Measurements from ENCODE around the gene CTIF.

Gene CTIF

DNA sequence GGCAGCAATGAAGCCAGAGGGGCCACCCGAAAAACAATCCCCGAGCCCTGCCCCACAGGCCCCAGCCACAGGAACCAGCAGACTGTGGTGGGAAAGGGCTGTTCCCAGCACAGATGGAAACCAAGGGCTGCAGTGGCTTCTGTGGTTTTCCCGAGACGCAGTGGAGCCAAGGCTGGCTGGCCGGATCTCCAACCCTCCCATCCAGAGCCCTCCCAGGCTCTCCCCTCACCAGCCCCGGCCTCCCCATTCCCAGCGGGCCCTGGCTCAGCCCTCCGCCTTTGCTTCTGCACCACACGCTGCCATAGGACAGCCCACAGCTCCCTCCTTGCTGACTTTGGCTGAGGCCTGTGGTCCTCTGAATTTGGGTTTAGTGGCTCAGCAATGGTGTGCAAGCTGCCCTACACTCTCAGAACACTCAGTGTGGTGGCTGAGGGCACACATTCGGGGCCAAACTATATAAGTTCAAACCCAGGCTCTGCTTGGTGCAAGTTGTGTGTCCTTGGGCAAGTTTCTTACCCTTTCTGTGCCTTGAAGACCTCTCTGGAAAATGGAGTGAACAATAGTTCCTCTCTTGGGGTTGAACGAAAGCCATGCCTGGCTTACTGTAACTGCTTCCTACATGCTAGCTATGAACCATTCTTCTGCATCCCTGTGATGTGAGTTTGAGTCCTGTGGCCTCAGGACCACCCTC is 211.8 kb downstream of the CTIF start:
- Histone ChIP-seq H3K4me3 (ENCODE audit: low read length) (no peak overlapping the region), H3K27me3 (replicated peaks; ENCODE audit: insufficient read depth, low read length) (no peaks in the 10 kb centered on the region), H3K9ac (ENCODE audit: low read length) (no peak overlapping the region), H3K9me3 (replicated peaks; ENCODE audit: insufficient read depth, low read length) (no peaks in the 10 kb centered on the region), H3K4me2 (ENCODE audit: low read depth, low read length) (no peak overlapping the region), H3K9me2 (replicated peaks; ENCODE audit: insufficient read depth, low read length) (no peaks in the 10 kb centered on the region), H3K27ac (ENCODE audit: low read length) (no peak overlapping the region), H3K36me3 (replicated peaks; ENCODE audit: insufficient read depth, low read length) (no peaks in the 10 kb centered on the region), H3K79me2 (ENCODE audit: low read length) (no peaks in the 10 kb centered on the region), H3K4me1 (ENCODE audit: low read length) (no peaks in the 10 kb centered on the region), H2AFZ (ENCODE audit: low read length) (no peak overlapping the region), H4K20me1 (ENCODE audit: insufficient read depth, low read length) (no peaks in the 10 kb centered on the region), H3F3A (ENCODE audit: insufficient read depth, low read length) (no peaks in the 10 kb centered on the region)
- DNase-seq = no peak
- TF ChIP-seq EZH2 (optimal IDR thresholded peaks at IDR 0.05; ENCODE audit: low read depth, low read length) (no peak), CTCF (IDR thresholded peaks at IDR 0.05; ENCODE audit: low read length) (no peak), EZH2phosphoT487 (IDR thresholded peaks at IDR 0.05; ENCODE audit: low read length) (no peak)

DNA sequence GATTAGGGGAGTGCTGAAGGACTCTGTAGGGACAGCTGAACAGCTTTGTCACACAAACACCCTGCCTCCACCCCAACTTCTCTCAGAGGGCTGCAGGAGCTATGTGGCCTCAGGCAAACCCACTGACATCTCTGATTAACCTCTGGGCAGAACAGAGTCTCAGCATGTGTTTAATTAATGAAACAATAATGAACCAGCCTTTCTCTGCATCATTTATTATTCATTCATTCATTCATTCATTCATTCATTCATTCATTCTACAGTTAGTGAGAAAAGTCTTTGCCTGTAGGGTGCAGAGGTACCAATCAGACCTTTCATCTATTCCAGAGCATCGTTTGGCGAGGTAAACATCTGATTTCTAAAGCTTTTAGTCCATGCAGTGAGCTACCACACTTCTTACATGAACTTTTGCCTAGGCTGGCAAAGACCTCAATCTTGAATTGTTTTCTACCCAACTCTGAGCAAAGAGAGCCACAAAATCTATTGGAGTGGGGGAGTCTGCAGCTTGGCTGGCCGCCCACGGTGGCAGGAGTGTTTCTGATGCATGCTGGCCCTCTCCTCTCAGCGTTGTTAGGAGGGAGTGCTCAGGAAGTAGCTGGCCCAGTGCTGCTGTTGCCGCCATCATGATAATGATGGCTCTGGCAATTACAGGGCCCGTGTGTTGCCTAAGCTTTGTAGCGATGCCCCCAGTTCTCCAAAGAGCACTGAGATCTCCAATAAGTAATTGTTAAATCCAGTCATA is 213.1 kb downstream of the CTIF start:
- Histone ChIP-seq H3K4me3 (ENCODE audit: low read length) (no peak overlapping the region), H3K36me3 (replicated peaks; ENCODE audit: insufficient read depth, low read length) (no peaks in the 10 kb centered on the region), H3K79me2 (ENCODE audit: low read length) (no peaks in the 10 kb centered on the region), H3K4me1 (ENCODE audit: low read length) (no peaks in the 10 kb centered on the region), H3K9me2 (replicated peaks; ENCODE audit: insufficient read depth, low read length) (no peaks in the 10 kb centered on the region), H3K4me2 (ENCODE audit: low read depth, low read length) (no peak overlapping the region), H3F3A (ENCODE audit: insufficient read depth, low read length) (no peaks in the 10 kb centered on the region), H3K9me3 (replicated peaks; ENCODE audit: insufficient read depth, low read length) (no peaks in the 10 kb centered on the region), H3K9ac (ENCODE audit: low read length) (no peak overlapping the region), H3K27me3 (replicated peaks; ENCODE audit: insufficient read depth, low read length) (no peaks in the 10 kb centered on the region), H2AFZ (ENCODE audit: low read length) (no peak overlapping the region), H4K20me1 (ENCODE audit: insufficient read depth, low read length) (no peaks in the 10 kb centered on the region), H3K27ac (ENCODE audit: low read length) (no peak overlapping the region)
- no peak for DNase-seq
- TF ChIP-seq EZH2phosphoT487 (IDR thresholded peaks at IDR 0.05; ENCODE audit: low read length) = no peak
- no peak for TF ChIP-seq EZH2 (optimal IDR thresholded peaks at IDR 0.05; ENCODE audit: low read depth, low read length)
- no peak for TF ChIP-seq CTCF (IDR thresholded peaks at IDR 0.05; ENCODE audit: low read length)

DNA sequence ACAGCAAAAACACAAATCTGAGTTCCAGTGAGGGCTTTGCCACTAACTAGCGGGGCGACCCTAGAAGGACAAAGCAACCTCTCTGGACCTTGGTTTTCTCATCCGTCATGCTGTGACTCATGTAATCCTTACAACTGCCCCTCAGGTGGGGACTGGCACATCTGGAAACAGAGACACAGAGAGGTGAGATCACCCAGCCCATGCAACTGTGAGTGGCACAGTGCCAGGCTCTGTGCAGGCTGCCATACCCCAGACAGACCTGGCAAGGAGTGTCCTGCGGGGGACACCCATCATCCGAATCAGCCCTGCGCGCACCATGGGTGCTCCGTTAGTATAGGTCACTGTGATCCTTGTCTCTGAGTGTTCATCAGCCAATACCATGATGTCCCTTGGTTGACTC is 213.6 kb downstream of the CTIF start:
- Histone ChIP-seq H3K79me2 (ENCODE audit: low read length) (no peaks in the 10 kb centered on the region), H3K27ac (ENCODE audit: low read length) (no peak overlapping the region), H3K9ac (ENCODE audit: low read length) (no peak overlapping the region), H3F3A (ENCODE audit: insufficient read depth, low read length) (no peaks in the 10 kb centered on the region), H3K4me2 (ENCODE audit: low read depth, low read length) (no peak overlapping the region), H3K9me3 (replicated peaks; ENCODE audit: insufficient read depth, low read length) (no peaks in the 10 kb centered on the region), H4K20me1 (ENCODE audit: insufficient read depth, low read length) (no peaks in the 10 kb centered on the region), H3K36me3 (replicated peaks; ENCODE audit: insufficient read depth, low read length) (no peaks in the 10 kb centered on the region), H3K4me1 (ENCODE audit: low read length) (no peaks in the 10 kb centered on the region), H3K4me3 (ENCODE audit: low read length) (no peak overlapping the region), H2AFZ (ENCODE audit: low read length) (no peak overlapping the region), H3K9me2 (replicated peaks; ENCODE audit: insufficient read depth, low read length) (no peaks in the 10 kb centered on the region), H3K27me3 (replicated peaks; ENCODE audit: insufficient read depth, low read length) (no peaks in the 10 kb centered on the region)
- DNase-seq = no peak
- TF ChIP-seq EZH2 (optimal IDR thresholded peaks at IDR 0.05; ENCODE audit: low read depth, low read length) = no peak
- no peak for TF ChIP-seq CTCF (IDR thresholded peaks at IDR 0.05; ENCODE audit: low read length)
- TF ChIP-seq EZH2phosphoT487 (IDR thresholded peaks at IDR 0.05; ENCODE audit: low read length) = no peak

Data from MM.1S (cell line).